HG03095 (cell line): ENCODE measurements around the gene HOMER1.

Experiments used
- ATAC-seq: cut with Tn5 transposase; IDR thresholded peaks from one replicate; pipeline ENCODE4 v1.9.1; 2021; ENCODE audit warnings: moderate library complexity; ENCODE audit not compliant: unreplicated experiment

HOMER1 gene

GRCh38 chr5:79490323-79490936, 23.5 kb downstream of the HOMER1 start:
- ATAC-seq: no peak

DNA sequence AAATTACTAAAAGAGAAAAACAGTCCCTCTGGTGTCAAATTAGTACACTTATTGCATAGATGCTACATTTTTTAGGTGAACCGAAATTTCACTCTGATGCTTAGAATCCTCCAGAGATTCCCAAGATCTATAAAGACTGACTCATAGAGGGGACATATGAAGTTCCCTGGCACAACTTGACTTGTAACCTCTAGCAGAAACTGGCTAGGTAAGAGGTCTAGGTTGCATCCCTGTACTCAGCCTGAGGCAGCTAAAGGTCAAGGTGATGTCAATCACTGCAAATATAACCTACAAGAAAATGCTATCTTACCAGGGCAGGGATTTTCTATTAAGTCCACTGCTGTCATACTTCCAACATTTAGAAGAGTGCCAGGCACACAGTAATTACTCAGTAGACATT, 24.2 kb downstream of the HOMER1 start:
- no peak for ATAC-seq

DNA sequence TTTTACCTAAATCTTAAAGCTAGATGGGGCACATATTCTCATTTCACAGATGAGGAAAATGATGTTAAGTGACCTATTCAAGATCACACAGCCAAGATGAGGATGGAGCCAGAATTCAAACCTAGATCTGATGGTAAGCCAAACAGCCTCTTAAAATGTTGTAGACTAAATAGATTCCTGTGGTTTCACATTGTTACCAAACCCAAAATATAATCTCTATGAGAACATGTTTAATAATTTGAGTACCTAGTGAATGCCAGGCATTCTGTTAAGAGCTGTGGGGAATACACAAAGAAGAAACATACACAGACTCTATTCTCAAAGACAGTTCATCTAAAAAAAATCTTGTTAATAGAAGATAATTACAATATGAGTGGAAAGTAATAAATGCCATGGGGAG, 25.2 kb downstream of the HOMER1 start:
- no peak for ATAC-seq

DNA sequence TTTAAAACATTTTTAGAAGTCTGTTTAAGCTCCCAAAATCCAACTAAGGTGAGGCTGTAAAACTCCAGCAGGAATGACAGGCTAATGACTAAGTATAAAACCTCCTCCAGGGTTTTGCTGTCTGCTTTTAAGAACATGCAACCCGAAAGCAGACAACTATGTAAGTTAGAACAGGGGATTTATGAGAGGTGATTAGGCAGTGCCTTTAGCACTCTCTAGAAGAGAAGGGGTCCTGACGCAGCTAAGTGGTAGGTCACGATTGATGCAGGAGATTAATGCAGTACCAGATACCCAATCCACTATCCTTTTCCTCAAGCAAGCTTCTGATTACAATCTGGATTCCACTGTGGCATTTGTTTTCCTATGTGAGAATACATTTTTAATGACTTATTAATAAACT, 25.9 kb downstream of the HOMER1 start:
- no peak for ATAC-seq

DNA sequence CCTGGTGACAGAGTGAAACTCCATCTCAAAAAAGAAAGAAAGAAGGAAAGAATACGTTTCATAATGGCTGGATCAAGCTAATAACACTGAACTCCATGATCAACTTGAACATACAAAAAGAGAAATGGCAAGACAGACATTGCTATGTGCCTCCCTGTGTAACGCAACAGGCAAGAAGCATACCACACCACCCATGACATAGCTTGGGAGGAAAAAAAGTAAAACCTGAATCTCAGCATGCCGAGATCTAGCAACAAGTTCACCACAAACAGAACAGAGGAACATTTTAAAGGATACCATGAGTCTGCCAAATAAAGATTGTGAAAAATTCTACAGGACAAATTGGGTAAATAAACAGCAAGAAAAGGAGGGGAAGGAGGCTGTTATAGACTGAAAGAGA, 26.7 kb downstream of the HOMER1 start:
- ATAC-seq: no peak

GRCh38 chr5:79486116-79486515, 27.8 kb downstream of the HOMER1 start:
- ATAC-seq: no peak

GRCh38 chr5:79484731-79485130, 29.2 kb downstream of the HOMER1 start:
- ATAC-seq: no peak

DNA sequence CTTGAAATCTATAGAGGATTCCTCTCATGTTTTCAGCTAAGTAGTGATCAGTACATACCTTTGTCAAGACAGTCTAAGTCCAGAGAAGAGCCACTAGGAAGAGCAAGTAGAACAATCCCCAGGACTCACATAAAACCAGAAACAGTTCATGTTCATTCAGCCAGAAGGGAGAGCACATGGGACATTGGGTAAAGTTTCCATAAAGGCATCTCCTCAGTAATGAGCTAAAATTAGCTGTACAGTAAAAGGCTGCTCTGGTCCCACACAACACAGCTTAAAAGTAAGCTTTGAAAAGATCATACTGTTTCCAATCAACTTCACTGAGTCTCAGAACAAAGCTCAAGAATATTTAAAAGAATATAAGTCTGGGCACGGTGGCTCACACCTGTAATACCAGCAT, 32.4 kb downstream of the HOMER1 start:
- no peak for ATAC-seq

DNA sequence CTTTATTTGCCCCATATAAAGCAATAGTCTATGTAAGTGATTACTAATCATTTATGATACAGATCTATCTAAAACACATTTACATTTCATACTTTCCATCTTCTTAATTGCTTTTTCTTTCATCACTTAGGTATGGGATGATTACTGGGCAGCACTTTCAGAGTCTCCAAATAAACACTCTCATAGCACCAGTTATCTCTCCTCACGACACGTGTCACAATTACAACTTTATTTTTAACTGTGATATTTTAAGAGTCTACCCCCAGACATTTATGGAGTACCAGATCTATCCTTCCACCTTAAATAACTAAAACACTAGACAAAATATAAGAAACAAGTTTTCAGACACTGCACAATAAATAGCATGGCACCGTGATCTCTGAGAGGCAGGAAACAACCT, 32.9 kb downstream of the HOMER1 start:
- no peak for ATAC-seq

DNA sequence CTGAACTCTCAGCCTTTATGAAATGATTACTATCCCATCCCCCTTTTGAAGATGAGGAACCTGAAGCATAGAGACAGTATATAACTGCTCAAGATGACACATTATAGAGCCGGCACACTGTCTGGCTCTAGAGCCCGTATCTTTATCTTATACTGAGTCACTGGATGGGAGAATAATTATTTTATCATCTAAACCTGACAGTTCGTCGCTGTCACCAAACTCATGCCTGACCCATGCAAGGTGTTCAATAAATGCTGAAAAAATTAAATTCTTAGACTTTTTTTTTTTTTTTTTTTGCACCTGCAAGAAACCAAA, 38.8 kb downstream of the HOMER1 start:
- no peak for ATAC-seq

DNA sequence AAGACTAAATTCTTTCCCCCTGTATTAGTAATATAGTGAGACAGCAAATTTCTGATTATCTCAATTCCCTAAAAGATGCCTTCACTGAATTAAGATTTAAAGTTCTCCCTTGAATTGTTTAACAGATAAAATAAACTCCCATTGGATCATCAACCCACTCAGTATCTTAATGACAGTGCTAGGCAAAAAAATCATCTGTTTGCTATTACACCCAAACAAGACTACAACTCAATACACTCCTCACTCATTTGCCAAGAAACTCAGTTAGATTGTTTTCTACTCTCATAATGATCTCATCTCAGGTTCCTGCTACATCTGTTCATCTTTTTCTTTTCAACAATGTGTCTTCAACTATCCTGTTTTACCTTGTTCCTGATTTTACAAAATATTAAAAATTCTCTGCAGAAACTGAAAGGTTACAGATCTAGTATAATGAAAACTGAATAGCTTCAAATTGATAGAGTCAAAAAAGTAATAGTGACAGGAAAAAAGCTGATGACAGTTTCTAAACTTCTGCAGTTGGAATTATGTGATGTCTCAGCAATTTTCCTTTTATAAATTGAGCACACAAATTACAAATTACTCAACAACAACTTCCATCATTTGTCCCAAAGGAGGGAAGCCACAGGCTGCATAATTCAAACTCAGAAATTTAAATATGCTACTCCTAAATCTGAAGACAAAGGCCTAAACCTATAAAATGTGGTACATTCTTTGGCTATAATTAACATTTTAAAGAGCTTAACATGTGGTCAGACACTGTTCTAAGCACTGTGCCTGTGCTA, 39.4 kb downstream of the HOMER1 start:
- ATAC-seq: no peak

- no peak for ATAC-seq
Observed at GRCh38 chr5:79471556-79471955, 42.4 kb downstream of the HOMER1 start.

- ATAC-seq: no peak
Observed at GRCh38 chr5:79464695-79465332, 49.1 kb downstream of the HOMER1 start.

DNA sequence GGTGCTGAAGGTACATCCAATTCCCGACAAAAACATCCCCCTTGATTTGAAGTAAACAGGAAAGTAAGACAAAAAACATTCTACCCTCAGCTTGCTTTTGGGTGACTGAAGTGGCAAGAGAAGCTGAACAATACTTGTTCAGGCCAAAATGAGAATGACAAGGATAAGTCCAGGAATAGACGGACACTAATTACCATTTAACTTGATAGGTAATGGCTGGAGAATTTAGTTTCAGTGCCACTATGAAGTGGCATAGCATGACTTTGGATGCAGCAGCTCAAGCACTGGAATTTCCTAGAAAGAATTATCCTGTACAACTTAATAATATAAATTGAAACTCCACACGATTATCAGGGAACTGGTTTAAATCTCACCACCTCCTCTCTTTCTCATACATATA, 49.7 kb downstream of the HOMER1 start:
- ATAC-seq: no peak

DNA sequence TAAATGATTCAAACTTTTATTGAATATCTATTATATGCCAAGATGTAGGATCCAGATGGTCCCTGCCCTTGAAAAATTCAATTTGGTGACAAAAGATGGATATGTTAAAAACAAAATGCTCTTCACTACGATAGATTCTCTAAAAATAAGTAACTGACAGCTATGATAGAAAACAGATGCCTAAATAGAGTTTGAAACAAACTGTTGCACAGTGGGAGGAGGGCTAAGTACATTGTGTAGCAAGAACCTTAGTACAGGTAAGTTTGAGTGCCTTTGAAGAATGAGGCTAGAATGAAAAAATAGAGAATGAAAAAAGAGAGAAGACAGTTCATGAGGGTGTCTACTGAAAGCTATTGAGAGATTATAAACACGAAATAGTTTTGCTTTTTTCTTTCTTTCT, 54.3 kb downstream of the HOMER1 start:
- ATAC-seq: no peak

- peak; percentile 82 for ATAC-seq
Observed at GRCh38 chr5:79456890-79457583, 56.9 kb downstream of the HOMER1 start.

DNA sequence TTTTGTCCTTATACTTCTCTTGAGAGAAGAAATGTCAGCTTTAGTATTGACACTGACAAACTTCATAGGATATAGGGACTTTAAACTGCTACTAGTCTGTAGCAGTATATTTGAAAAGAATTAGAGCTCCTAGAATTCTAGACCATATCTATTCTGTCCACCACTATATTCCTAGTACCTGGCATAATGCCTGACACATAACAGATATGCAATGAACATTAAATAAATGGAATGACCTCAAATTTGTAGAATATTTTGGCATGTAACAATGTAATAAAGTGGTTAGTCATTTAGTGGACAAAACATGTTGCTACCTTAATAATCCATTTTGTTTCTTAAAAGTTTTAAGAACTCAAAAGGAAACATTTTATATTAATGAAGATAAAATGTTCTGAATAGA, 57.5 kb downstream of the HOMER1 start:
- ATAC-seq: no peak

GRCh38 chr5:79454043-79454442, 59.9 kb downstream of the HOMER1 start:
- no peak for ATAC-seq

DNA sequence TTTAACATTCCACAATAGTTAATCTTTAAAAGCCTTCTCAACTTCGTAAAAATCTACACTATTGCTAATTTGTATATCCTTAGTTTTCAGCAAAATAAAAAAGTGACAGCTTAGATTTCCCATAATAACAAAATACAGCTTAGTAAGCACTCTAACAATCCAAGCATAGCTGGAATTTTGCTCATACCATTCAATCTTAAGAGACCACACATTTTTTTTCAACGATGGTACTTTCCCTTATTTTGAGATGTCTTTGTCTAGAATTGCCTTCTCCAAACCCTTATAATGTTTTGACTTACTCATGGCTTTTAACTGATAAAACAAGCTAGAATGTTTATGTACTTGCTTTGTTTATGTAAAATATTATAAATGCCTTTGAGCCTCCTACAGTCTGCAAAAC, 65.6 kb downstream of the HOMER1 start:
- no peak for ATAC-seq

GRCh38 chr5:79436821-79437220, 77.1 kb downstream of the HOMER1 start:
- ATAC-seq: no peak

DNA sequence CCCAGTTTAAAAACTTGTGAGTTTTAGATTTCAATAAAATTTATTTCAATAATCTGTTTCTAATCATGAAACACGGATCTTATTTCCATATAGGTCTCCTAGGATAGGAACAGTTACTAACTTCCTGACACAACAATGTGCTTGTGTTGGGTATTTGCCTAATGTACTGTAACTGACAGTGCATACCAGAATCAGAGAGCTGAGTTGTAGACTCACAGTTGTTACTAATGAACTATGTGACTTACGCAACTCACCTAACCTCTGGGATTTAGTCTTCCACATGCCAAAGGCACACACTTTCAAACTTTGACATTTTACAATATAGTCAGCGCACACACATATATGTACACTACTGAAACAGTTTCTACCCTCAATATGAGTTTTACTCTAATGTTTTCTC, 77.7 kb downstream of the HOMER1 start:
- ATAC-seq: no peak

DNA sequence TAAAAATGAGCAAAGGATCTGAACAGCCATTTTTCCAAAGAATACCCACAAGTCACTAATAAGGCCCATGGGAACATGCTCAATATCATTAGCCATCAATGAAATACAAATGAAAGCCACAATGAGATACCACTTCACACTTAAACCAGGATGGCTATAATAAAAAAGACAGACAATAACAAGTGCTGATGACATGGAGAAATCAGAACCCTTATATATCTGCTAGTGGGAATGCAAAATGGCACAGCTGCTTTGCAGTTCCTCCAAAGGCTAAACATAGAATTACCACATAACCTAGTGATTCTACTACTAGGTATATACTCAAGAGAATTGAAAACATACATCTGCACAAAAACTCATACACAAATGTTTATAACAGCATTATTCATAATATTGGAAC, 83.7 kb downstream of the HOMER1 start:
- no peak for ATAC-seq
